PFSK-1 (cell line): ENCODE measurements around the gene SLC26A8.

Source experiments
- POLR2AphosphoS5 ChIP-seq: IDR thresholded peaks from 2 replicates; pipeline ENCODE4 v1.6.1; 2012; ENCODE audit warnings: low read depth, mild to moderate bottlenecking, control low read depth, low read length, moderate library complexity
- TF ChIP-seq, protein P1 (sequence below), 2 experiments: IDR thresholded peaks; 2 replicates each; pipeline versions ENCODE4 v1.6.1 to v1.8.0; 2011 to 2012; ENCODE audit warnings: low read depth in 2 of 2, low read length in 2 of 2, control low read depth in 1 of 2, inconsistent platforms in 1 of 2, mild to moderate bottlenecking in 1 of 2, moderate library complexity in 1 of 2; ENCODE audit not compliant: insufficient read depth in 1 of 2

- no peak for TF ChIP-seq POLR2AphosphoS5
- TF ChIP-seq, protein P1, sequence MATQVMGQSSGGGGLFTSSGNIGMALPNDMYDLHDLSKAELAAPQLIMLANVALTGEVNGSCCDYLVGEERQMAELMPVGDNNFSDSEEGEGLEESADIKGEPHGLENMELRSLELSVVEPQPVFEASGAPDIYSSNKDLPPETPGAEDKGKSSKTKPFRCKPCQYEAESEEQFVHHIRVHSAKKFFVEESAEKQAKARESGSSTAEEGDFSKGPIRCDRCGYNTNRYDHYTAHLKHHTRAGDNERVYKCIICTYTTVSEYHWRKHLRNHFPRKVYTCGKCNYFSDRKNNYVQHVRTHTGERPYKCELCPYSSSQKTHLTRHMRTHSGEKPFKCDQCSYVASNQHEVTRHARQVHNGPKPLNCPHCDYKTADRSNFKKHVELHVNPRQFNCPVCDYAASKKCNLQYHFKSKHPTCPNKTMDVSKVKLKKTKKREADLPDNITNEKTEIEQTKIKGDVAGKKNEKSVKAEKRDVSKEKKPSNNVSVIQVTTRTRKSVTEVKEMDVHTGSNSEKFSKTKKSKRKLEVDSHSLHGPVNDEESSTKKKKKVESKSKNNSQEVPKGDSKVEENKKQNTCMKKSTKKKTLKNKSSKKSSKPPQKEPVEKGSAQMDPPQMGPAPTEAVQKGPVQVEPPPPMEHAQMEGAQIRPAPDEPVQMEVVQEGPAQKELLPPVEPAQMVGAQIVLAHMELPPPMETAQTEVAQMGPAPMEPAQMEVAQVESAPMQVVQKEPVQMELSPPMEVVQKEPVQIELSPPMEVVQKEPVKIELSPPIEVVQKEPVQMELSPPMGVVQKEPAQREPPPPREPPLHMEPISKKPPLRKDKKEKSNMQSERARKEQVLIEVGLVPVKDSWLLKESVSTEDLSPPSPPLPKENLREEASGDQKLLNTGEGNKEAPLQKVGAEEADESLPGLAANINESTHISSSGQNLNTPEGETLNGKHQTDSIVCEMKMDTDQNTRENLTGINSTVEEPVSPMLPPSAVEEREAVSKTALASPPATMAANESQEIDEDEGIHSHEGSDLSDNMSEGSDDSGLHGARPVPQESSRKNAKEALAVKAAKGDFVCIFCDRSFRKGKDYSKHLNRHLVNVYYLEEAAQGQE (IDR thresholded peaks at IDR 0.05; ENCODE audit: insufficient read depth in 1 of 2, low read depth in 2 of 2, low read length in 2 of 2): no peak
These were observed 47.1 kb downstream of the SLC26A8 start for GRCh38 chr6:35977308-35977707.
